Daoy (cell line): ENCODE results near the gene HOXC12. TPM values are rescaled to one million over a fixed set of nuclear protein-coding genes. Genes with fewer than 3 reads are reported as not detected.
A peak's percentile ranks its signal among the peaks of the same experiment; 100 is the strongest.

Experiments
- DNase-seq: peaks from one replicate; pipeline ENCODE4 v3.0.0-alpha.2; 2015; ENCODE audit warnings: low read depth
- total RNA-seq: library from RNA; depleted of rRNA; stranded (reverse); fragments of >200 nt; shearing (Covaris generic); gene quantifications from 2 replicates; pipeline ENCODE4 v1.2.3, GENCODE V29; 2014

The HOXC12 gene
- total RNA-seq, 1 experiment from 2014 or later: 6.0 TPM

- peak; percentile 82 for DNase-seq
These were observed 17.5 kb downstream of the HOXC12 start for GRCh38 chr12:53972152-53972702.

GRCh38 chr12:53972722-53973235 lies 18.1 kb downstream of the HOXC12 start, which contains the start of gene HOXC11:
TSS of gene HOXC11 (plus strand) at chr12:53973126. CDS start at chr12:53973242, 116 bp downstream.
- no peak for DNase-seq

GRCh38 chr12:53973236-53974042 lies 18.7 kb downstream of the HOXC12 start:
- DNase-seq: peak; percentile 70

GRCh38 chr12:53974084-53975063 lies 19.7 kb downstream of the HOXC12 start, which contains the start of gene HOTAIR:
TSS of gene HOTAIR (minus strand) at chr12:53974954.
- peak; percentile 72 for DNase-seq

GRCh38 chr12:53975064-53975471 lies 20.4 kb downstream of the HOXC12 start:
- no peak for DNase-seq

- DNase-seq: no peak
These were observed 20.9 kb downstream of the HOXC12 start for GRCh38 chr12:53975479-53976152.

- DNase-seq: no peak
These were observed 21.6 kb downstream of the HOXC12 start for GRCh38 chr12:53976172-53976822.

GRCh38 chr12:53976823-53977595 lies 22.3 kb downstream of the HOXC12 start:
- DNase-seq: no peak

GRCh38 chr12:53977596-53978445 lies 23.1 kb downstream of the HOXC12 start:
- DNase-seq: no peak

GRCh38 chr12:53978477-53979356 lies 24.0 kb downstream of the HOXC12 start:
- DNase-seq: no peak

- no peak for DNase-seq
These were observed 25.6 kb downstream of the HOXC12 start for GRCh38 chr12:53980104-53980801.

GRCh38 chr12:53980802-53981496 lies 26.2 kb downstream of the HOXC12 start:
- no peak for DNase-seq

- no peak for DNase-seq
These were observed 27.2 kb downstream of the HOXC12 start for GRCh38 chr12:53981634-53982565.

- DNase-seq: no peak
These were observed 28.2 kb downstream of the HOXC12 start for GRCh38 chr12:53982648-53983567.
